GM21786 (cell line): ENCODE results near the gene ALCAM.
A peak's percentile ranks its signal among the peaks of the same experiment; 100 is the strongest.

Source experiments
- ATAC-seq: cut with Tn5 transposase; IDR thresholded peaks from one replicate; pipeline ENCODE4 v1.9.1; 2021; ENCODE audit not compliant: unreplicated experiment

The ALCAM gene

GRCh38 chr3:105366326-105367062 is at the start of gene ALCAM:
Gene ALCAM, plus strand, starts transcription at chr3:105366909.
- peak; percentile 50 for ATAC-seq

GRCh38 chr3:105317841-105318240 is 48.9 kb upstream of the ALCAM start:
- no peak for ATAC-seq

- ATAC-seq = peak; percentile 94
These were observed 44.0 kb upstream of the ALCAM start for GRCh38 chr3:105322570-105323273.

- no peak for ATAC-seq
These were observed 43.5 kb upstream of the ALCAM start for GRCh38 chr3:105323274-105323599.

GRCh38 chr3:105324951-105325350 is 41.8 kb upstream of the ALCAM start:
- ATAC-seq = no peak

GRCh38 chr3:105327662-105328337 is 38.9 kb upstream of the ALCAM start:
- ATAC-seq = no peak

GRCh38 chr3:105328338-105328730 is 38.4 kb upstream of the ALCAM start:
- no peak for ATAC-seq

- ATAC-seq = no peak
These were observed 33.7 kb upstream of the ALCAM start for GRCh38 chr3:105332961-105333360.

- ATAC-seq = peak; percentile 65
These were observed 32.4 kb upstream of the ALCAM start for GRCh38 chr3:105334138-105334882.

- no peak for ATAC-seq
These were observed 26.8 kb upstream of the ALCAM start for GRCh38 chr3:105339946-105340345.

GRCh38 chr3:105343991-105344390 is 22.7 kb upstream of the ALCAM start:
- no peak for ATAC-seq

- ATAC-seq = no peak
These were observed 21.6 kb upstream of the ALCAM start for GRCh38 chr3:105345156-105345555.

- peak; percentile 83 for ATAC-seq
These were observed 18.9 kb upstream of the ALCAM start for GRCh38 chr3:105347625-105348302.

- no peak for ATAC-seq
These were observed 18.4 kb upstream of the ALCAM start for GRCh38 chr3:105348307-105348706.

GRCh38 chr3:105349684-105350387 is 16.9 kb upstream of the ALCAM start:
- no peak for ATAC-seq

GRCh38 chr3:105351821-105352220 is 14.9 kb upstream of the ALCAM start:
- no peak for ATAC-seq

GRCh38 chr3:105352976-105353375 is 13.7 kb upstream of the ALCAM start:
- ATAC-seq = no peak

- ATAC-seq = no peak
These were observed 13.1 kb upstream of the ALCAM start for GRCh38 chr3:105353485-105354161.

GRCh38 chr3:105354429-105354828 is 12.3 kb upstream of the ALCAM start:
- ATAC-seq = no peak
